8988T (cell line): Measurements from ENCODE around the gene MPG.

Experiments
- DNase-seq: peaks from one replicate; pipeline ENCODE4 v3.0.0; 2011

The MPG gene

GRCh38 chr16:67884-68789 is 9.9 kb upstream of the MPG start:
- DNase-seq, result no peak

GRCh38 chr16:69181-69580 is 8.8 kb upstream of the MPG start:
- no peak for DNase-seq

GRCh38 chr16:71210-71539 is 6.8 kb upstream of the MPG start:
- DNase-seq, result no peak

GRCh38 chr16:71540-72401 is 6.3 kb upstream of the MPG start:
- DNase-seq, result peak; percentile 91

- peak; percentile 83 for DNase-seq
These were observed 5.2 kb upstream of the MPG start, which contains the start of gene RHBDF1 for GRCh38 chr16:72561-73548. TSS of gene RHBDF1 (minus strand) at chr16:72631. CDS start at chr16:65015, 7,616 bp downstream.

GRCh38 chr16:74051-74746 is 3.8 kb upstream of the MPG start:
- no peak for DNase-seq

- no peak for DNase-seq
These were observed 3.2 kb upstream of the MPG start for GRCh38 chr16:74747-75334.

GRCh38 chr16:75580-76501 is 2.2 kb upstream of the MPG start:
- DNase-seq, result peak; percentile 59

- peak; percentile 73 for DNase-seq
These were observed 1.3 kb upstream of the MPG start for GRCh38 chr16:76535-77272.

- DNase-seq, result peak; percentile 57
These were observed 685 bp upstream of the MPG start for GRCh38 chr16:77273-77806.

- no peak for DNase-seq
These were observed 572 bp downstream of the MPG start for GRCh38 chr16:78444-79150.

- DNase-seq, result no peak
These were observed 1.4 kb downstream of the MPG start for GRCh38 chr16:79151-80054.

GRCh38 chr16:83060-83603 is 5.1 kb downstream of the MPG start:
- no peak for DNase-seq

GRCh38 chr16:83781-84615 is 6.0 kb downstream of the MPG start:
- DNase-seq, result no peak

- peak; percentile 83 for DNase-seq
These were observed 6.8 kb downstream of the MPG start for GRCh38 chr16:84718-85406.

GRCh38 chr16:85407-85782 is 7.4 kb downstream of the MPG start:
- no peak for DNase-seq
